LNCaP clone FGC (cell line): ENCODE measurements around the gene DEPDC7.
A peak's percentile ranks its signal among the peaks of the same experiment; 100 is the strongest.
"Not testable (repeated sequence)": the region's sequence is repeated elsewhere in the genome, so short reads cannot be mapped to it uniquely, and the experiment has no call there.

ENCODE experiments used
- DNase-seq: peaks from one replicate; pipeline ENCODE4 v3.0.0-alpha.2; 2011; ENCODE audit warnings: low read depth
- H3K4me3 ChIP-seq: 2 replicates; pipeline ENCODE4 v1.5.1; 2011; ENCODE audit warnings: mild to moderate bottlenecking, low read depth, low read length, control low read depth
- TF ChIP-seq, protein P1 (sequence below): IDR thresholded peaks from 2 replicates; pipeline ENCODE4 v1.5.1; 2012; ENCODE audit warnings: mild to moderate bottlenecking; ENCODE audit not compliant: control insufficient read depth, insufficient read depth; ENCODE audit errors: extremely low read depth

Gene DEPDC7

DNA sequence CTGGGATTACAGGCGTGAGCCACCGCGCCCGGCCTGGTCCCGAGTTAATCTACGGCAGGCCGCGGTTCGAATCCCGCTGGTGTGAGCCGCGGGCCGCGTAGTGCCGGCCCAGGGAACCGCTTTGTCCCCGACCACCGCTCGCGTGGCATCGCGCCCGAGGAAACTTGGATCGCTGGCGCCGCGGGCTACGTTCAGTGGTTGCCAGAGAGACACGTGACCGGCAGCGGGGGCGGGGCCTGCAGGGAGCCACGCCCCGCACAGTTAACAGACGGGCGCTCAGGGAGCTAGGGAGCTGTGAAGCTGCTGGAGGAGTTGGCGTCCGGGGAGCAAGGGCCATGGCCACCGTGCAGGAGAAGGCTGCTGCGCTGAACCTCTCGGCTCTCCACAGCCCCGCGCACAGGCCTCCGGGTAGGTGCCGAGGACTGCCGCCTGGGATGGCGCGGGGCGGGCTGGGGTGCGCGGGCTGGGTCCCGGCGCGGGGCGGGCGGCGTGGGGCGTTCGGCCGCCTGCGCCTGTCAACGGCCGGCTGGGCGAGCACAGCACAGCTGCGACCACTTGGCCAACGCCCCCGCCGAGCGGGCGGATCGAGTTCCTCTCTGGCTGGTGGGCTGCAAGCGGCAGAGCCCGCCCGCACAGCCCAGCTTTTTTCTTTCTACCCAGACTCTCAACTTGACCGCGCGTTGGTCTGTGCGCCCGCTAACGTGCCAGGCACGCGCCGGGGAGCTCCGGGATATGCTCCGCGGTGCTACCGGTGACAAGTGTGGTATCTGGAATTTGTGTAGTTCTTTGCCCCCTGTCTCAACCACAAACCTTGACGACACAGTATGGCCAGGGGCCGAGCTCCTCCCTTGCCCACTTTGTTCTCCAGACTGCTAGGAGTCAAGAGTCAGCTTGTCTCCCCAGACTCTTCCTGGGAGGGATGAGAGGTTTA, at the start of gene DEPDC7:
TSS of gene DEPDC7 (plus strand) at position 258 of the 931 bp plus-strand sequence. CDS start at position 336, 78 bp downstream.
- no peak within 1 kb of the TSS for H3K4me3 ChIP-seq
- TF ChIP-seq, protein P1, sequence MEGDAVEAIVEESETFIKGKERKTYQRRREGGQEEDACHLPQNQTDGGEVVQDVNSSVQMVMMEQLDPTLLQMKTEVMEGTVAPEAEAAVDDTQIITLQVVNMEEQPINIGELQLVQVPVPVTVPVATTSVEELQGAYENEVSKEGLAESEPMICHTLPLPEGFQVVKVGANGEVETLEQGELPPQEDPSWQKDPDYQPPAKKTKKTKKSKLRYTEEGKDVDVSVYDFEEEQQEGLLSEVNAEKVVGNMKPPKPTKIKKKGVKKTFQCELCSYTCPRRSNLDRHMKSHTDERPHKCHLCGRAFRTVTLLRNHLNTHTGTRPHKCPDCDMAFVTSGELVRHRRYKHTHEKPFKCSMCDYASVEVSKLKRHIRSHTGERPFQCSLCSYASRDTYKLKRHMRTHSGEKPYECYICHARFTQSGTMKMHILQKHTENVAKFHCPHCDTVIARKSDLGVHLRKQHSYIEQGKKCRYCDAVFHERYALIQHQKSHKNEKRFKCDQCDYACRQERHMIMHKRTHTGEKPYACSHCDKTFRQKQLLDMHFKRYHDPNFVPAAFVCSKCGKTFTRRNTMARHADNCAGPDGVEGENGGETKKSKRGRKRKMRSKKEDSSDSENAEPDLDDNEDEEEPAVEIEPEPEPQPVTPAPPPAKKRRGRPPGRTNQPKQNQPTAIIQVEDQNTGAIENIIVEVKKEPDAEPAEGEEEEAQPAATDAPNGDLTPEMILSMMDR = no peak
- no peak for DNase-seq

GRCh38 chr11:32968541-32968940, 47.1 kb upstream of the DEPDC7 start:
- DNase-seq = no peak
- no peak overlapping the region for H3K4me3 ChIP-seq
- TF ChIP-seq, protein P1 = no peak

- not testable (repeated sequence) for H3K4me3 ChIP-seq, DNase-seq
These were observed 43.4 kb upstream of the DEPDC7 start for GRCh38 chr11:32972233-32972632.

- no peak overlapping the region for H3K4me3 ChIP-seq
- no peak for DNase-seq
- TF ChIP-seq, protein P1 = no peak
These were observed 42.9 kb upstream of the DEPDC7 start for GRCh38 chr11:32972781-32973180.

DNA sequence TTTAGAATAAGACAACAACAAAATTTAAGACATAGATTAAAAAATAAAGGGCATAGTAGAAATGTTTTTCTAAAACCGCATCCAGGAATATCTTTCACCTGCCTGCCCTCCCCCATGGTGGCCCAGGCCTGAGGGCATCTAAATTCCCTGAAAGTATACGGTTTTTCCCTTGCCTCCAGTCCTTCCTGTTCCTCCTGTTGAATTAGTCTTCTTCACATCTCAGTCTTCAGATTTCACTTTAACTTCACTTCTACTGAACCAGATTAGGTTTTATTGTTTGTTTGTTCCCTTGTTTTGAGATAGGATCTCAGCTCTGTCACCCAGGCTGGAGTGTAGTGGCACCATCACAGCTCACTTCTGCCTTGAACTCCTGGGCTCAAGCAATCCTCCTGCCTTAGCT, 33.1 kb upstream of the DEPDC7 start:
- TF ChIP-seq, protein P1 = no peak
- no peak overlapping the region for H3K4me3 ChIP-seq
- peak; percentile 53 for DNase-seq

- DNase-seq = no peak
- H3K4me3 ChIP-seq = no peak overlapping the region
- TF ChIP-seq, protein P1 = no peak
These were observed 32.2 kb upstream of the DEPDC7 start for GRCh38 chr11:32983506-32983905.

DNA sequence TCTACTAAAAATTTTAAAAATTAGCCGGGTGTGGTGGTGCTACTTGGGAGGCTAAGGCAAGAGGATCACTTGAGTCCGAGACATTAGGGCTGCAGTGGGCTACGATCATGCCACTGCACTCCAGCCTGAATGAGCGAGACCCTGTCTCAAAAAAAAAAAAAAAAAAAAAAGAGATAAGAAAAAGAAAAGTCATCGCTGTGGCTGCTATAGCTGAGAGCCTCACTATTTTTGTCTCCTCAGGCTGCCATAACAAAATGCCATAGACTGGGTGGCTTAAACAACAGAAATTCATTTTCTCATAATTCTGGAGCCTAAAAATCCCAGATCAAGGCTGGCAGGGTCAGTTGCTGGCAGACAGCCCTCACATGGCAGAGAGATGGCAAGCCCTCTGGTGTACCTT, 30.1 kb upstream of the DEPDC7 start:
- DNase-seq = no peak
- TF ChIP-seq, protein P1 = no peak
- no peak overlapping the region for H3K4me3 ChIP-seq
